HL-60 (cell line): Measurements from ENCODE around the gene AGA.

Source experiments
- DNase-seq, 2 experiments: peaks; one replicate each; pipeline ENCODE4 v3.0.0-alpha.2; 2010 to 2020; ENCODE audit warnings: low read depth in 1 of 2, low spot score in 1 of 2
- H3K27ac ChIP-seq: fragments of 250-450 bp; sonication (Bioruptor Pico); replicated peaks from 2 replicates; pipeline ENCODE4 v1.5.1; 2020; ENCODE audit warnings: mild to moderate bottlenecking, moderate library complexity
- H3K27me3 ChIP-seq: fragments of 250-450 bp; sonication (Bioruptor Pico); 2 replicates; pipeline ENCODE4 v1.5.1; 2021; ENCODE audit warnings: mild to moderate bottlenecking, moderate library complexity; ENCODE audit not compliant: insufficient read depth, poor library complexity, severe bottlenecking
- H3K4me3 ChIP-seq: replicated peaks from 2 replicates; pipeline ENCODE4 v1.5.1; 2011; ENCODE audit warnings: mild to moderate bottlenecking, control low read depth, low read length; ENCODE audit not compliant: insufficient read depth
- GABPA ChIP-seq: IDR thresholded peaks from 2 replicates; pipeline ENCODE4 v1.6.1; 2012; ENCODE audit warnings: low read depth
- POLR2AphosphoS5 ChIP-seq: IDR thresholded peaks from 2 replicates; pipeline ENCODE4 v1.6.1; 2012; ENCODE audit warnings: low read depth
- SPI1 ChIP-seq: IDR thresholded peaks from 2 replicates; pipeline ENCODE4 v1.6.1; 2012; ENCODE audit warnings: low read depth, mild to moderate bottlenecking, borderline replicate concordance
- long read RNA-seq: library from polyadenylated mRNA; unstranded; transcript quantifications from one replicate; pipeline ENCODE4 v2.0.0, GENCODE V29; 2020
- TF ChIP-seq, protein P1 (sequence below): IDR thresholded peaks from one replicate; pipeline ENCODE4 v1.5.1; 2011; ENCODE audit warnings: low read length, control low read depth, inconsistent platforms; ENCODE audit not compliant: insufficient read depth
- TF ChIP-seq, protein P2 (sequence below): IDR thresholded peaks from 2 replicates; pipeline ENCODE4 v1.6.1; 2012; ENCODE audit warnings: low read depth; ENCODE audit not compliant: insufficient replicate concordance

The AGA gene
- long read RNA-seq, transcript AGA-201 (9 exons, 2,107 nt) = major isoform, 92 of 117 reads
- long read RNA-seq, partial matches to known transcripts = 2 of 117 reads
- long read RNA-seq, other reads (novel, unspliced or antisense) = 23 of 117 reads

DNA sequence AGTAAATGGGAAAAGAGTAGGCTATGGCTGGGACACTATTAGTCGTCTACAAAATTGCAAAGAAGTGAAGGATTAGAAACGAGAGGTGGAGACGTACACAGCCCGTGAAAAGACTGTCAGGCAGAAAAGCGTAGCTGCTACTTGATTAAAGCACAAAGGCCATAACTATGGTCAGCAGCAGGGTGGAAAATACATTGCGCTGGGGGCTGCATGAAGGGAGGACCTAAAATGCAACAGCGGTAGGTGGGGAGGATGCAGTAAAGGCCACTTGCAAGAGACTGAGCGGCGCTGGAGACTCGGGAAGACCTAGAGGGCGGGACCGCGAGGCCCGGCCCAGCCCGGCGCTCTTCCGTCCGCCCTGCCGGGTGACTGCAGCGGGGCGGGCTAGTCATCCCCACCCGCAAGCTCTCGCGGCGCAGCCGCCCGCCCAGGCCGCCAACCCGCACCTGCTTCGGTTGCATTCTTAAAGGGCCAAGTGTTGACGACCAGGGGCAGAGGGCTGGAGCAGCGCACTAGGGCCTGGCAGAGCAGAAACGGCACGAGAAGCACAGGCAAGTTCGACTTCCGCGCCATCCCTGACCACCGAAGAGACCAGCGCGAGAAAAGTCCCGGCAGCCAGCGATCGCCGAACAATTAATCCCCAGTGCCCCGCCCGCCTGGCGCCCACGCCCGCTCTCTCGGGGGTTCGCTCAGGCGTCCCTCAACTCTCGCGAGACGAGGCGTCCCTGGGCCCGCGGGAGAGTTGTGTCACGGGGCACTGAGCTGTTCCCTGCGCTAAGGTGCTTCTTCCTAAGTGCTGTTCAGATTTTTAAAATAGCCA, at the start of gene AGA:
TSS of gene AGA (minus strand) at position 635 of the 820 bp plus-strand sequence. CDS start at position 573, 62 bp downstream.
- H3K27me3 ChIP-seq = no peaks in the 10 kb centered on the region
- peak; percentile 83 to 96 for DNase-seq
- H3K4me3 ChIP-seq = peak within 1 kb of the TSS; percentile 50
- TF ChIP-seq POLR2AphosphoS5 (peak; percentile 90; the same call in 1 of the 2 replicates), GABPA (no peak), SPI1 (no peak)
- TF ChIP-seq, protein P1, sequence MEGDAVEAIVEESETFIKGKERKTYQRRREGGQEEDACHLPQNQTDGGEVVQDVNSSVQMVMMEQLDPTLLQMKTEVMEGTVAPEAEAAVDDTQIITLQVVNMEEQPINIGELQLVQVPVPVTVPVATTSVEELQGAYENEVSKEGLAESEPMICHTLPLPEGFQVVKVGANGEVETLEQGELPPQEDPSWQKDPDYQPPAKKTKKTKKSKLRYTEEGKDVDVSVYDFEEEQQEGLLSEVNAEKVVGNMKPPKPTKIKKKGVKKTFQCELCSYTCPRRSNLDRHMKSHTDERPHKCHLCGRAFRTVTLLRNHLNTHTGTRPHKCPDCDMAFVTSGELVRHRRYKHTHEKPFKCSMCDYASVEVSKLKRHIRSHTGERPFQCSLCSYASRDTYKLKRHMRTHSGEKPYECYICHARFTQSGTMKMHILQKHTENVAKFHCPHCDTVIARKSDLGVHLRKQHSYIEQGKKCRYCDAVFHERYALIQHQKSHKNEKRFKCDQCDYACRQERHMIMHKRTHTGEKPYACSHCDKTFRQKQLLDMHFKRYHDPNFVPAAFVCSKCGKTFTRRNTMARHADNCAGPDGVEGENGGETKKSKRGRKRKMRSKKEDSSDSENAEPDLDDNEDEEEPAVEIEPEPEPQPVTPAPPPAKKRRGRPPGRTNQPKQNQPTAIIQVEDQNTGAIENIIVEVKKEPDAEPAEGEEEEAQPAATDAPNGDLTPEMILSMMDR = no peak
- TF ChIP-seq, protein P2, sequence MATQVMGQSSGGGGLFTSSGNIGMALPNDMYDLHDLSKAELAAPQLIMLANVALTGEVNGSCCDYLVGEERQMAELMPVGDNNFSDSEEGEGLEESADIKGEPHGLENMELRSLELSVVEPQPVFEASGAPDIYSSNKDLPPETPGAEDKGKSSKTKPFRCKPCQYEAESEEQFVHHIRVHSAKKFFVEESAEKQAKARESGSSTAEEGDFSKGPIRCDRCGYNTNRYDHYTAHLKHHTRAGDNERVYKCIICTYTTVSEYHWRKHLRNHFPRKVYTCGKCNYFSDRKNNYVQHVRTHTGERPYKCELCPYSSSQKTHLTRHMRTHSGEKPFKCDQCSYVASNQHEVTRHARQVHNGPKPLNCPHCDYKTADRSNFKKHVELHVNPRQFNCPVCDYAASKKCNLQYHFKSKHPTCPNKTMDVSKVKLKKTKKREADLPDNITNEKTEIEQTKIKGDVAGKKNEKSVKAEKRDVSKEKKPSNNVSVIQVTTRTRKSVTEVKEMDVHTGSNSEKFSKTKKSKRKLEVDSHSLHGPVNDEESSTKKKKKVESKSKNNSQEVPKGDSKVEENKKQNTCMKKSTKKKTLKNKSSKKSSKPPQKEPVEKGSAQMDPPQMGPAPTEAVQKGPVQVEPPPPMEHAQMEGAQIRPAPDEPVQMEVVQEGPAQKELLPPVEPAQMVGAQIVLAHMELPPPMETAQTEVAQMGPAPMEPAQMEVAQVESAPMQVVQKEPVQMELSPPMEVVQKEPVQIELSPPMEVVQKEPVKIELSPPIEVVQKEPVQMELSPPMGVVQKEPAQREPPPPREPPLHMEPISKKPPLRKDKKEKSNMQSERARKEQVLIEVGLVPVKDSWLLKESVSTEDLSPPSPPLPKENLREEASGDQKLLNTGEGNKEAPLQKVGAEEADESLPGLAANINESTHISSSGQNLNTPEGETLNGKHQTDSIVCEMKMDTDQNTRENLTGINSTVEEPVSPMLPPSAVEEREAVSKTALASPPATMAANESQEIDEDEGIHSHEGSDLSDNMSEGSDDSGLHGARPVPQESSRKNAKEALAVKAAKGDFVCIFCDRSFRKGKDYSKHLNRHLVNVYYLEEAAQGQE = peak; percentile 42
- peak within 1 kb of the TSS; percentile 95 for H3K27ac ChIP-seq

DNA sequence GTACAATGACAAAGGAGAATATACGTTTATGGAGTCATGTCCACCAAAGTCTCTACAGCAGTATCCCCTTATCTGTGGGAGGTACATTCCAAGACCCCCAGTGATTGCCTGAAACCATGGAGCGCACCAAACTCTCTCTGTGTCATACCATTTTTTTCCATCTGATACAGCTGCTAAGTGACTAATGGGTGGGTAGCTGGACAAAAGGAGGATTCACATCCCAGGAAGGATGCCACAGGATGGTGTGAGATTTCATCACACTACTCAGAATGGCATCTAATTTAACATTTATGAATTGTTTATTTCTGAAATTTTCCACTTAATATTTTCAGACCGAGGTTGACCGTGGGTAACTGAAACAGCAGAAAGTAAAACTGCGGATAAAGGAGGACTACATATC, 49.8 kb upstream of the AGA start:
- Histone ChIP-seq H3K27ac (no peak overlapping the region), H3K4me3 (no peak overlapping the region), H3K27me3 (no peaks in the 10 kb centered on the region)
- DNase-seq = no peak
- TF ChIP-seq POLR2AphosphoS5 (no peak), SPI1 (no peak), GABPA (no peak)
- TF ChIP-seq, protein P2 = no peak
- TF ChIP-seq, protein P1 = no peak

DNA sequence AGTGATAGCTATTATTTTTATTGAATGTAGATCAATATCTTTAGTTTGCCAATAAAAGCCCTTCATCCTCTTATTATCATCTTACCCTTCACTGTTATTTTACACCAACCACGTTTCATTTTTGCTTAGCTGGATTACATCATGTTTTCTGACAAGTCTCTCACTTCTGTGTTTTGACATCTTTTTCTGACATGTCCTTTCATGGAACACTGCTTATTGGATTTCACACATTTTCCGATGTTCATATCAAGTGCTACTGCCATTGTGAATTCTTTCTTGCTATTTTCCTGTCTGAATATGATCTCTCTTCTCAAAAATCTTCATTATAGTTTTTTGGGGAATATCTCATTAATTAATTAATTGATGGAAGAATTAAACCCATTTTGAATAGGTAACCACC, 48.5 kb upstream of the AGA start:
- TF ChIP-seq POLR2AphosphoS5 (no peak), SPI1 (no peak), GABPA (no peak)
- TF ChIP-seq, protein P1 = no peak
- TF ChIP-seq, protein P2 = no peak
- DNase-seq = no peak
- Histone ChIP-seq H3K27me3 (no peaks in the 10 kb centered on the region), H3K27ac (no peak overlapping the region), H3K4me3 (no peak overlapping the region)
